Measurements from ENCODE around the gene MSANTD2.

MSANTD2 gene

DNA sequence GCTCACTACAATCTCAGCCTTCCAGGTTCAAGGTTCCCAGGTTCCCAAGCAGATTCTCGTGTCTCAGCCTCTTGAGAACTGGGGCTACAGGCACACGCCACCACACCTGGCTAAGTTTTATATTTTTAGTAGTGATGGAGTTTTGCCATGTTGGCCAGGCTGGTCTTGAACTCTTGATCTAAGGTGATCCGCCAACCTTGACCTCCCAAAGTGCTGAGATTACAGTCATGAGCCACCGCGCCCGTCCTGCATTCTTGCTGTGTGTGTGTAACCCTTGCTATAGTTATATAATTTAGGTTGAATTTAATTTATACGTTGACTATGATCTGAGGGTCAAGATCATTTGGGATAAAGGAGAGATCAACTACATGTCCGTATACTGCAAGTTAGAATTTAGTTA is 35.7 kb upstream of the MSANTD2 start:
- Histone ChIP-seq H3K4me1 (ENCODE audit: control insufficient read depth, insufficient read depth, low read length) (peaks cover 33% of the 10 kb centered on the region), H3K9ac (ENCODE audit: low read length) (no peak overlapping the region), H3K9me3 (ENCODE audit: control insufficient read depth, low read length) (no peaks in the 10 kb centered on the region), H3K4me3 (ENCODE audit: low read length) (no peak overlapping the region), H3K27me3 (ENCODE audit: control insufficient read depth, insufficient read depth, low read length) (peaks cover 36% of the 10 kb centered on the region), H3K36me3 (ENCODE audit: control insufficient read depth, insufficient read depth, low read length) (no peaks in the 10 kb centered on the region)

DNA sequence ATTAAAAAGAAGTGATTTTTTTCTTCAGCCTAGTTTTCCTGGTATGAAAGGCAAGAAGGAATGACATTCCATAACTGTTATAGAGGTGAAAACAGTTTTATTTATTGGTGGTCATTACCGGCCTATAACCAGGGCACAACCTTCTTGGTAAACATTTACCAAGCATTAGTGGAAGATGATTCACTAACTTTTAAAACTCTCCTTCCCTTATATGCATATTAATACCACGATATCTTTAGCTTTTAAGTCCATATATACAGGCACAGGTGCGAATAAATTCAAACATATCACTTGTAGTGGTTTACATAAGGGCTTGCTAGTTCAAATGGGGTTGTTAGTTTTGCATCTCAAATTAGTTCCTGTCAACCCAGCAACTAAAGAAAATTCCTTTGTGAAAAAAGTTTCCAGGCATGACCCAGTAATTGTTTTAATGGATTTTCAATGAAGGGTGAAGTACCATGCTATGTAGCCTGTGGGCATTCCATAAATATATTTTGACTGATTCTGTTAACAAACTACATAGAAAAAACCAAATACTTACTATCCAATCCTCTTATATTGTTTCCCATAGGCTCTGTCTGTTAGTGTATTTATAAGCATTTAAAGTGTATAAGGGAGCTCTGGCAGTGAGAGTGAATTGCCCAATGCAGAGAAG is 34.4 kb upstream of the MSANTD2 start:
- H3K9ac ChIP-seq (ENCODE audit: low read length): no peak overlapping the region
- peaks cover 29% of the 10 kb centered on the region for H3K4me1 ChIP-seq (ENCODE audit: control insufficient read depth, insufficient read depth, low read length)
- H3K9me3 ChIP-seq (ENCODE audit: control insufficient read depth, low read length): no peaks in the 10 kb centered on the region
- H3K36me3 ChIP-seq (ENCODE audit: control insufficient read depth, insufficient read depth, low read length): no peaks in the 10 kb centered on the region
- no peak overlapping the region for H3K4me3 ChIP-seq (ENCODE audit: low read length)
- peaks cover 23% of the 10 kb centered on the region for H3K27me3 ChIP-seq (ENCODE audit: control insufficient read depth, insufficient read depth, low read length)

DNA sequence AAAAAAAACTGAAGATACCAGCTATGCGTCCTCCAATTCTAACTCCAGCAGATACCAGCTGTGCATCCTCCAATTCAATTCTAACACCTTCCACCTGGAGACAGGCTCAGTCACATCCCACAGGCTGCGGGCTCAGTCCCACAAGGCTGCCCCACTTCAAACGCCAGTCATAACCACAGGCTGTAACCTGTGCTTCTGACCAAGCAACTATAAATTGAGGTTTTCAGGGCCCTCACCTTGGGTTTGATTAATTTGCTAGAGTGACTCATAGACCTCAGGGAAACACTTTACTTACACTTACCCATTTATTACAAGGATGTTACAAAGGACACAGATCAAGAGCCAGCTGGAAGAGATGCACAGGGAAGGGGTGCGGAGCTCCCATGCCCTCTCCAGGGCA is 32.4 kb upstream of the MSANTD2 start:
- H3K27me3 ChIP-seq (ENCODE audit: control insufficient read depth, insufficient read depth, low read length): peaks cover 2% of the 10 kb centered on the region
- no peak overlapping the region for H3K9ac ChIP-seq (ENCODE audit: low read length)
- H3K36me3 ChIP-seq (ENCODE audit: control insufficient read depth, insufficient read depth, low read length): no peaks in the 10 kb centered on the region
- peaks cover 20% of the 10 kb centered on the region for H3K4me1 ChIP-seq (ENCODE audit: control insufficient read depth, insufficient read depth, low read length)
- H3K4me3 ChIP-seq (ENCODE audit: low read length): no peak overlapping the region
- H3K9me3 ChIP-seq (ENCODE audit: control insufficient read depth, low read length): no peaks in the 10 kb centered on the region

DNA sequence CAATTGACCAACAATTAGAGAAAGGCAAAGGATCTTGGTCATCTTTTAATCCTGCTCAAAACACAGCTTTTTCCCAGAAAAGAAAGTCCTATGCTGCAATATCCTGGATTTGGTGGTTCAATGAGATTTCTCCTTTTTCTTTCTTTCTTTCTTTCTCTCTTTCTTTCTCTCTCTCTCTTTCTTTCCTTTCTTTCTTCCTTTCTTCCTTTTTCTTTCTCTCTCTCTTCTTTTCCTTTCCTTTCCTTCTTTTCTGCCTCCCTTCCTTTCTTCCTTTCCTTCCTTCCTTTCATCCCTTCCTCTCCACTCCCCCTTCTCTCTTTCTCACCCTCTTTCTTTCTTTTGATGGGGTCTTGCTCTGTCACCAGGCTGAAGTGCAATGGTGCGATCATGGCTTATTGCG is 31.7 kb upstream of the MSANTD2 start:
- Histone ChIP-seq H3K9ac (ENCODE audit: low read length) (no peak overlapping the region), H3K4me1 (ENCODE audit: control insufficient read depth, insufficient read depth, low read length) (peaks cover 20% of the 10 kb centered on the region), H3K9me3 (ENCODE audit: control insufficient read depth, low read length) (no peaks in the 10 kb centered on the region), H3K36me3 (ENCODE audit: control insufficient read depth, insufficient read depth, low read length) (no peaks in the 10 kb centered on the region), H3K27me3 (ENCODE audit: control insufficient read depth, insufficient read depth, low read length) (no peaks in the 10 kb centered on the region), H3K4me3 (ENCODE audit: low read length) (no peak overlapping the region)

DNA sequence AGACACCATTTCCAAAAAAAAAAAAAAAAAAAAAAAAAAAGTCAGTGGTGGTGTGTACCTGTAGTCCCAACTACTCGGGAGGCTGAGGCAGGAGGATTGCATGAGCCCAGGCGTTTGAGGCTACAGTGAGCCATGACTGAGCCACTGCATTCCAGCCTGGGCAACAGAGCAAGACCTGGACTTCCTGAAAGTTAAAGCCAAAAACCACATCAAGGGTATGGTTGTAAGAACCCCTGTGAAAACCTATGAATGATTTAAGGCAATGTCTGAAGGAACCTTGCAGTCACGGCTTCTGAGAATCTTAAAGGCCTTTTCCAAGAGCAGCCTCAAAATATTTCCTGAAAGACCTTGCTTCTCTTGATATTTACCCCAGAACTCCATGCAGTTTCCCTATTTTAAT is 30.5 kb upstream of the MSANTD2 start:
- H3K4me3 ChIP-seq (ENCODE audit: low read length): no peak overlapping the region
- H3K4me1 ChIP-seq (ENCODE audit: control insufficient read depth, insufficient read depth, low read length): peaks cover 20% of the 10 kb centered on the region
- H3K9me3 ChIP-seq (ENCODE audit: control insufficient read depth, low read length): no peaks in the 10 kb centered on the region
- no peak overlapping the region for H3K9ac ChIP-seq (ENCODE audit: low read length)
- no peaks in the 10 kb centered on the region for H3K36me3 ChIP-seq (ENCODE audit: control insufficient read depth, insufficient read depth, low read length)
- H3K27me3 ChIP-seq (ENCODE audit: control insufficient read depth, insufficient read depth, low read length): no peaks in the 10 kb centered on the region

DNA sequence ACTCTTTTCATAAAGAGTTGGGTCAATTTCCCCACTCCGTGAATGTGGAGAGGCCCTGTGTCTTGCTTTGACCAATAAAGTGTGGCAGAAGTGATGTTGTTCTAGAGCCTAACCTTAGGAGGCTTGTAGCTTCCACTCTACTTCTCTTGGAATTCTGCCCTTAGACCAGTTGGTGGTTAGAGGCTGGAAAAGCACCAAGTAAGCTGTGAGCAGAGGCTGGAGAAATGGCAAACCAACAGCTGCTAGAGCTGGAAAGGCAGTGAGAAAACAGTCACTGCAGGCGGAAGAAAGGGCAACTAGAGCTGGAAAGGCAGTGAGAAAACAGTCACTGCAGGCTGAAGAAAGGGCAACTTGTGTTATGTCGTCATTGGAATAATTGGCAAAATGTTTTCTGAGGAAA is 29.8 kb upstream of the MSANTD2 start:
- H3K4me3 ChIP-seq (ENCODE audit: low read length): no peak overlapping the region
- H3K9ac ChIP-seq (ENCODE audit: low read length): no peak overlapping the region
- no peaks in the 10 kb centered on the region for H3K9me3 ChIP-seq (ENCODE audit: control insufficient read depth, low read length)
- H3K4me1 ChIP-seq (ENCODE audit: control insufficient read depth, insufficient read depth, low read length): peaks cover 20% of the 10 kb centered on the region
- H3K27me3 ChIP-seq (ENCODE audit: control insufficient read depth, insufficient read depth, low read length): no peaks in the 10 kb centered on the region
- no peaks in the 10 kb centered on the region for H3K36me3 ChIP-seq (ENCODE audit: control insufficient read depth, insufficient read depth, low read length)

DNA sequence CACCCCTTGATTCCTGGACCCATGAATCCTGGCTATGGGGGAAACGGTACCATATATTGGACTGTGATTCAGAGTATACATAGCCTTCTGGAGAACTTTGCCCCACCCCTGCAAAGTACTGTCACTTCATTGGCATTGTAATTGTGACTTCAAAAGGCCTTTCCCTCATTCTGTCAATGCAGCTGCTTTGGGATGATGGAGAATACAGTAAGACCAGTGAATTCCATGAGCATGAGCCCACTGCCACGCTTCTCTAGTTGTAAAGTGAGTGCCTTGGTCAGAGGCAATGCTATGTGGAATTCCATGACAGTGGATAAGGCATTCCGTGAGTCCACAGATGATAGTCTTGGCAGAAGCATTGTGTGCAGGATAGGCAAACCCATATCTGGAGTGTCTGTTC is 25.7 kb upstream of the MSANTD2 start:
- no peaks in the 10 kb centered on the region for H3K27me3 ChIP-seq (ENCODE audit: control insufficient read depth, insufficient read depth, low read length)
- peaks cover 24% of the 10 kb centered on the region for H3K4me1 ChIP-seq (ENCODE audit: control insufficient read depth, insufficient read depth, low read length)
- no peak overlapping the region for H3K9ac ChIP-seq (ENCODE audit: low read length)
- H3K9me3 ChIP-seq (ENCODE audit: control insufficient read depth, low read length): no peaks in the 10 kb centered on the region
- no peak overlapping the region for H3K4me3 ChIP-seq (ENCODE audit: low read length)
- H3K36me3 ChIP-seq (ENCODE audit: control insufficient read depth, insufficient read depth, low read length): no peaks in the 10 kb centered on the region

DNA sequence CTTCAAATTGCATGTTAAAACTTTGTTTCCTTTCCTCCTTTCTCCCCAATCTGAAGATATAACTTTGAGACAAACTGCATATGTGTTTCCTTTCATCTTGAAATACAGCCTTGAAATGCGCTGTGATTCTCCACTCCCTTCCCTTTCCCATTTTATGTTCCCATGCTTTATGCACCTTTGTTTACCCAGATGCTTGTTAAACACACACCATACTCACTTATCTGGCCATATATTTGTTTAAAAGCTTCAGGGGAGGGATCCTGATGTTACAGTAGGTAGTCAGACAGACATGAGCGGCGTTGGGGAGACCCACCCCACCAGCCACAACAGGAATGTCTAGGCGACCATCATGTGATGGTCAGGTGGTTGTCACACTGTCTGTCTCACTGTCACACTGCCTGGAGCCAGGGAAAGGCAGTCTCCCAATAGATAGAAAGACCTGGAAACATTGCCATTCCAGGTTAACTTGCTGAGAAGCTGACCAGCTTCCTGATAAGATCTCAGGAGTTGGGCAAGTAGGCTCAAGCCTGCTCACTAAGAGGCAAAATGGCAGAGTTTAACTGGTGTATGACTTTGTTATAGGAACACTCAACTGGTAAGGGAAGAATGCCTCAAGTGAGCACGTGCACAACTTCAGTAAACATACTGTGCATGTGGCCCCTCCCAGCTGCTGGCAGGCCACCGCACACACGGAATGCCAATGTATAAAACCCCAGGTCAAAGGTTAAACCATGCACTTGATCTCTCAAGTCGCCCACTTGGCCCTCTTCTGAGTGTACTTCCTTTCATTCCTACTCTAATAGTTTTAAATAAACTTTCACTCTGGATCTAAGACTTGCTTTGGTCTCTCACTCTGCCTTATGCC is 23.5 kb upstream of the MSANTD2 start:
- Histone ChIP-seq H3K9ac (ENCODE audit: low read length) (no peak overlapping the region), H3K27me3 (ENCODE audit: control insufficient read depth, insufficient read depth, low read length) (no peaks in the 10 kb centered on the region), H3K36me3 (ENCODE audit: control insufficient read depth, insufficient read depth, low read length) (no peaks in the 10 kb centered on the region), H3K9me3 (ENCODE audit: control insufficient read depth, low read length) (no peaks in the 10 kb centered on the region), H3K4me3 (ENCODE audit: low read length) (no peak overlapping the region), H3K4me1 (ENCODE audit: control insufficient read depth, insufficient read depth, low read length) (peaks cover 24% of the 10 kb centered on the region)

DNA sequence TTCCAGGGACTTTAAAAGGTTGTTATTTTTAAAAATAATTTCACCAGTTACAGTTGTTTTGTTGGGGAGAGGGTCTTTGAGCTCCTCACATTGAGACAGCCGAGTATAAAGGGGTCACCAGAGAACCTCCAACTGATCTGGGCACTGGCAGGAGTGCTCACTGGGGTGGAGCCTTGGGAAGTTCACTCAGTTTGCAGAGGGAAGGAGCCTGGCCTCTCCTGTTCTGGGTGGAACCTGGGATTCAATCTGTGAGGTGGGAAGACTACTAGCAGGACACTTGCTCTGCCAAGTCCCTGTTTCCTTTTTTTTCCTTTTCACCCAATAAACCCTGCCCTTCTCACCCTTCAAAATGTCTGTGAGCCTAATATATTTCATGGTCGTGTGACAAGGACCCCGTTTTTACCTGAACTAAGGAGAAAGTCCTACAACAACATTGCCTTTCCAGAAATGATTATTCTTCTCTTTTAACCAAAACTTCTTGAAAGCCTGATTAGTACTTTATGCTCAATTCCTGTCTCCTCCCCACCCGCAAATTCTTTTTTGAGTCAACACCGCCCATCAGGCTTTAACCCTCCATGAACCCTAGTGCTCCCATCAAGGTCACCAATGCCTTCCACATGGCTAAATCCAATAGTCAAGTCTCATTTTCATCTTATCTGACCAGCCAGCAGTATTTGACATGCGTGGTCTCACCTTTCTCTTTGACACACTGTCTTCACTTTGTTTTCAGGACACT is 22.0 kb upstream of the MSANTD2 start:
- no peaks in the 10 kb centered on the region for H3K27me3 ChIP-seq (ENCODE audit: control insufficient read depth, insufficient read depth, low read length)
- no peak overlapping the region for H3K9ac ChIP-seq (ENCODE audit: low read length)
- H3K4me1 ChIP-seq (ENCODE audit: control insufficient read depth, insufficient read depth, low read length): peaks cover 24% of the 10 kb centered on the region
- H3K4me3 ChIP-seq (ENCODE audit: low read length): no peak overlapping the region
- no peaks in the 10 kb centered on the region for H3K9me3 ChIP-seq (ENCODE audit: control insufficient read depth, low read length)
- no peaks in the 10 kb centered on the region for H3K36me3 ChIP-seq (ENCODE audit: control insufficient read depth, insufficient read depth, low read length)

DNA sequence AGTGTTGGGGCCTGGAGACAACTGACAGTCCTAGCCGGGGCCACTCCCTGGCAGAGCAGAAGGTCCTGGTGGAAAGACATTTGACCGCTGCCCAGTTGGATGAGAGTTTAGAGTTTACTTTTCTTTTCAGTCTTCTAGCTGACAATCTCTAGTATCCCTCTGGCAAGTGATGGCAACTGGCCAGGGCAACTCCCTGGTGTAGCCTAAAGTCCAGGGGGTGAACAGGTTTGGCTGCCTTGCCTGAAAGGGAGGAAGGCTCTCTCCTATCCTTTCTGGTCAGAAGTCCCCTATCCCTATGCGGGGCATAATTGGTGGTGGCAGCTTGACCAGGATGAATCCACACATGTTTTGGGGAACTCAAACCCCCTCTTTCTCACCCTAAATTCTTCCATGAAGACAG is 16.8 kb upstream of the MSANTD2 start:
- no peaks in the 10 kb centered on the region for H3K27me3 ChIP-seq (ENCODE audit: control insufficient read depth, insufficient read depth, low read length)
- H3K36me3 ChIP-seq (ENCODE audit: control insufficient read depth, insufficient read depth, low read length): no peaks in the 10 kb centered on the region
- no peaks in the 10 kb centered on the region for H3K9me3 ChIP-seq (ENCODE audit: control insufficient read depth, low read length)
- no peak overlapping the region for H3K4me3 ChIP-seq (ENCODE audit: low read length)
- no peak overlapping the region for H3K9ac ChIP-seq (ENCODE audit: low read length)
- peaks cover 2% of the 10 kb centered on the region for H3K4me1 ChIP-seq (ENCODE audit: control insufficient read depth, insufficient read depth, low read length)

DNA sequence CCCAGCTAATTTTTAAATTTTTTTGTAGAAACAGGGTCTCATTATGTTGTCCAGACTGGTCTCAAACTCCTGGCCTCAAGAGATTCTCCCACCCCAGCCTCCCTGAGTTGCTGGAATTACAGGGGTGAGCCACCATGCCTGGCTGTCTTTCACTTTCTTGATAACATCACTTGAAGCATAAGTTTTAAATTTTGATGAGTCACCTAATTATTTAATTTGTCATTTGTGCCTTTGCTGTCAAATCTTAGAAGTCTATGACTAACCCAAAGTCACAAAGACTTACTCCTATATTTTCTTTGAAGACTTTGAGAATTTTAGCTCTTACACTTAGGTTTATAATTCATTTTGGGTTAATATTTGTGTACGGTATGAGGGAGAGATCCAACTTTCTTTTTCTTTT is 14.5 kb upstream of the MSANTD2 start:
- Histone ChIP-seq H3K9me3 (ENCODE audit: control insufficient read depth, low read length) (no peaks in the 10 kb centered on the region), H3K36me3 (ENCODE audit: control insufficient read depth, insufficient read depth, low read length) (no peaks in the 10 kb centered on the region), H3K27me3 (ENCODE audit: control insufficient read depth, insufficient read depth, low read length) (no peaks in the 10 kb centered on the region), H3K4me1 (ENCODE audit: control insufficient read depth, insufficient read depth, low read length) (no peaks in the 10 kb centered on the region), H3K4me3 (ENCODE audit: low read length) (no peak overlapping the region), H3K9ac (ENCODE audit: low read length) (no peak overlapping the region)

DNA sequence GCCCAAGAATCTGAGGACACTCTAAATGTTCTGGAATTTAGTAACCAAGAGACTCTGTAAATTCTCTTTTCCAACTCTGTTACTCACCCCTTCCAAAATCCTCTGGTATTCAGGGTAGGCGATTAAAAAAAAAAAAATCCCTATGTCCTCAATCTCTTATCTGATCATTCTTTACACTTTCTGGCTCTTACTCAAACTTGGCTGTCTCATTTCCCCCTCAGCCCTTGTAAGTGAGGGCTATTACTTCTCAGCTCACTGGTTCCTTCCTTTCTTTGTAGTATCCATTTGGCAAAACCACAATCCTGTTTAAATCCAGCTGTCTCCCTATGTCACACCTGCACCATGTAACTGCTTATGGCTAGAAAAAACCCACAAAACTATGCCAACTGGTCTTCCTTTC is 12.7 kb upstream of the MSANTD2 start:
- Histone ChIP-seq H3K36me3 (ENCODE audit: control insufficient read depth, insufficient read depth, low read length) (no peaks in the 10 kb centered on the region), H3K27me3 (ENCODE audit: control insufficient read depth, insufficient read depth, low read length) (no peaks in the 10 kb centered on the region), H3K4me1 (ENCODE audit: control insufficient read depth, insufficient read depth, low read length) (no peaks in the 10 kb centered on the region), H3K4me3 (ENCODE audit: low read length) (no peak overlapping the region), H3K9me3 (ENCODE audit: control insufficient read depth, low read length) (no peaks in the 10 kb centered on the region), H3K9ac (ENCODE audit: low read length) (no peak overlapping the region)
